Endothelial cell of umbilical vein (primary cell): ENCODE results near the gene METTL14. TPM values are rescaled to one million over a fixed set of nuclear protein-coding genes. Genes with fewer than 3 reads are reported as not detected.

Source experiments
- BruUV-seq: library from RNA; stranded (reverse); fragments of 400-500 nt; replicated peaks from 2 replicates; lab custom pipeline; 2021; lab: Mats Ljungman, UMichigan
- CTCF ChIA-PET: fragments of 300-600, 350-600 bp; sonication (Branson Sonifier 250); formaldehyde crosslinking; loops from one replicate; lab custom pipeline; 2021; ENCODE audit warnings: antibody characterized with exemption, inconsistent platforms; lab: Charles Lee
- POLR2A ChIA-PET: fragments of 300-600, 350-600 bp; sonication (Branson Sonifier 250); formaldehyde crosslinking; loops from one replicate; lab custom pipeline; 2021; ENCODE audit warnings: antibody characterized with exemption, inconsistent platforms; lab: Charles Lee
- DNase-seq: peaks from one replicate; pipeline ENCODE4 v3.0.0-alpha.2; 2011; ENCODE audit warnings: low read depth, low spot score
- FAIRE-seq: peaks from 2 replicates; lab custom pipeline; 2011; peaks lifted over from hg19 to GRCh38; lab: Jason Lieb, UNC
- H2AFZ ChIP-seq: 2 replicates; pipeline ENCODE4 v1.6.0; 2012; ENCODE audit warnings: low read depth, low read length, control low read depth, inconsistent platforms
- H3K27ac ChIP-seq: 2 replicates; pipeline ENCODE4 v1.5.1; 2011; ENCODE audit warnings: low read depth, mild to moderate bottlenecking, control low read depth, low read length, moderate library complexity; ENCODE audit not compliant: insufficient read depth
- H3K27me3 ChIP-seq, 2 experiments: 2 replicates each; pipeline versions ENCODE4 v1.6.0 to v1.6.1; 2011; ENCODE audit warnings: low read length in 2 of 2, mixed read lengths in 1 of 2; ENCODE audit not compliant: control insufficient read depth in 2 of 2, insufficient read depth in 2 of 2
- H3K36me3 ChIP-seq, 2 experiments: 2 replicates in 1 of 2; 3 replicates in 1 of 2; pipeline ENCODE4 v1.5.1; 2011; ENCODE audit warnings: low read length in 2 of 2, mild to moderate bottlenecking in 1 of 2, moderate library complexity in 1 of 2; ENCODE audit not compliant: control insufficient read depth in 2 of 2, insufficient read depth in 2 of 2; ENCODE audit errors: extremely low read depth in 1 of 2
- H3K4me1 ChIP-seq: 3 replicates; pipeline ENCODE4 v1.5.1; 2011; ENCODE audit warnings: mild to moderate bottlenecking, low read length; ENCODE audit not compliant: control insufficient read depth, insufficient read depth; ENCODE audit errors: extremely low read depth
- H3K4me2 ChIP-seq: 2 replicates; pipeline ENCODE4 v1.6.1; 2011; ENCODE audit warnings: low read length, control low read depth, mixed read lengths; ENCODE audit not compliant: insufficient read depth
- H3K4me3 ChIP-seq, 3 experiments: fragments of 200-600 bp in 1 of 3; sonication (generic), shearing (Covaris generic) in 1 of 3; replicated peaks in 1 of 3; 2 replicates each; pipeline ENCODE4 v1.5.1; 2011 to 2016; ENCODE audit warnings: control low read depth in 3 of 3, low read length in 3 of 3, mild to moderate bottlenecking in 2 of 3, inconsistent platforms in 1 of 3, low read depth in 1 of 3, moderate library complexity in 1 of 3; ENCODE audit not compliant: insufficient read depth in 1 of 3
- H3K79me2 ChIP-seq: 2 replicates; pipeline ENCODE4 v1.6.0; 2012; ENCODE audit warnings: low read length, inconsistent platforms; ENCODE audit not compliant: control insufficient read depth, insufficient read depth
- H3K9ac ChIP-seq: replicated peaks from 2 replicates; pipeline ENCODE3; 2011; ENCODE audit warnings: low read length, control low read depth; ENCODE audit not compliant: insufficient read depth; ENCODE audit errors: extremely low read depth
- H3K9me1 ChIP-seq: replicated peaks from 3 replicates; pipeline ENCODE4 v1.6.0; 2011; ENCODE audit warnings: mild to moderate bottlenecking, low read length; ENCODE audit not compliant: control insufficient read depth, insufficient read depth; ENCODE audit errors: extremely low read depth
- H3K9me3 ChIP-seq: replicated peaks from 2 replicates; pipeline ENCODE4 v1.5.1; 2012; ENCODE audit warnings: low read length, inconsistent platforms; ENCODE audit not compliant: control insufficient read depth, insufficient read depth
- H4K20me1 ChIP-seq: replicated peaks from 2 replicates; pipeline ENCODE3; 2011; ENCODE audit warnings: mild to moderate bottlenecking, low read length; ENCODE audit not compliant: control insufficient read depth, insufficient read depth; ENCODE audit errors: extremely low read depth
- CTCF ChIP-seq, 2 donors: IDR thresholded peaks; 1 replicate in 1 of 2; 2 replicates in 1 of 2; pipeline ENCODE4 v1.5.1; 2011; ENCODE audit warnings: low read length in 2 of 2, mild to moderate bottlenecking in 2 of 2, moderate library complexity in 2 of 2, control low read depth in 1 of 2, inconsistent platforms in 1 of 2, low read depth in 1 of 2; ENCODE audit not compliant: insufficient read depth in 1 of 2; ENCODE audit errors: extremely low read depth in 1 of 2
- EZH2 ChIP-seq: IDR thresholded peaks from 2 replicates; pipeline ENCODE4 v1.6.1; 2012; ENCODE audit warnings: borderline replicate concordance, low read depth, mild to moderate bottlenecking, moderate library complexity, low read length, inconsistent platforms; ENCODE audit not compliant: severe bottlenecking
- FOS ChIP-seq: IDR thresholded peaks from 2 replicates; pipeline ENCODE4 v1.6.1; 2011; ENCODE audit warnings: mild to moderate bottlenecking, low read length, moderate library complexity, borderline replicate concordance; ENCODE audit not compliant: insufficient read depth
- GATA2 ChIP-seq: IDR thresholded peaks from 2 replicates; pipeline ENCODE4 v1.7.0; 2011; ENCODE audit warnings: low read depth, mild to moderate bottlenecking, moderate library complexity, mixed read lengths, low read length; ENCODE audit not compliant: insufficient read length, insufficient read depth
- JUN ChIP-seq: IDR thresholded peaks from 2 replicates; pipeline ENCODE4 v1.6.1; 2011; ENCODE audit warnings: borderline replicate concordance, low read depth; ENCODE audit not compliant: insufficient read length, insufficient read depth
- MYC ChIP-seq: IDR thresholded peaks from one replicate; pipeline ENCODE4 v1.6.1; 2011; ENCODE audit warnings: mild to moderate bottlenecking, low read depth, low read length
- POLR2A ChIP-seq: IDR thresholded peaks from 2 replicates; pipeline ENCODE4 v1.6.1; 2012; ENCODE audit warnings: low read depth, mild to moderate bottlenecking, control low read depth, low read length
- POLR2AphosphoS5 ChIP-seq: IDR thresholded peaks from 2 replicates; pipeline ENCODE4 v1.6.1; 2012; ENCODE audit warnings: low read depth, mild to moderate bottlenecking, control low read depth, low read length, moderate library complexity; ENCODE audit not compliant: insufficient read depth
- dilution Hi-C: fragments of 300-500 bp; cut with MboI; formaldehyde crosslinking; loops from one replicate; pipeline ENCODE4 v1.15.0; 2019; ENCODE audit warnings: low sequenced_read_pairs; ENCODE audit not compliant: extremely low pct_ligation_motif_present
- intact Hi-C: fragments of 100-400 bp; cut with micrococcal nuclease; formaldehyde crosslinking; loops from one replicate; pipeline ENCODE4 v1.10.0; 2022
- polyA plus RNA-seq, 4 experiments: library from polyadenylated mRNA; depleted of rRNA in 3 of 4; stranded (reverse) in 3 of 4; unstranded in 1 of 4; fragments of >200 nt; gene quantifications; 2 replicates each; pipeline versions ENCODE4 v1.2.1 to v1.2.3, GENCODE V29; 2011 to 2012; ENCODE audit warnings: missing spikeins in 1 of 4
- total RNA-seq: library from RNA; stranded (reverse); gene quantifications from 2 replicates; pipeline ENCODE4 v1.2.3, GENCODE V29; 2021
- TF ChIP-seq, protein P1 (sequence below): IDR thresholded peaks from 2 replicates; pipeline ENCODE4 v1.6.1; 2011; ENCODE audit not compliant: insufficient read depth, insufficient read length

Gene METTL14
- total and polyA plus RNA-seq, 2 donors (not counting 3 experiments of a cell fraction or from before 2014, with no cell fraction given) = 6.5 to 38.6 TPM

DNA sequence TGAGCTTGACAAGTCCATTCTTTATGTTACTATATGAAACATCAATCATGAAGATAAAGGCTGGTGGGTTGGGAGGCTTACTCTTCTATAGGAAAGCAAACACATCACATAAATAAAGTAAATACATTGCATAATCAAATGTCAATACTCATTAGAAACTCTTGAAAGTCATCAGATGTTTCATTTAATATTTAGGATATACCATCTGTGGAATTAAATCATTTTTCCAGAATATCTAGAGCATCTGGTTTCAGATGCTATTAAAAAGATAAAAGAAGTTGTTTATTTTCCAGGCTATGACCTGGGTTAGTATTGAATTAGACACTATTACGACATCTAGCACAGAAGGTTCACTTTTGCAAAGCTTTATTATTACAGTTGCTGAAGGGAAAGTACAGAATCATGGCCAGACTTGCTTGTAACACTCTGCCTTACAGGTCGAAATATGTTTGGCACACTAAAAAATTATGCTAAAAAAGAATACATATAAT, 72.6 kb downstream of the METTL14 start:
- Histone ChIP-seq H2AFZ (no peak overlapping the region), H3K79me2 (peaks cover 12% of the 10 kb centered on the region), H3K4me1 (peaks cover 15% of the 10 kb centered on the region), H3K9ac (no peak overlapping the region), H3K4me3 (no peak overlapping the region), H3K4me2 (no peak overlapping the region), H3K27me3 (no peaks in the 10 kb centered on the region), H3K27ac (no peak overlapping the region), H3K9me1 (no peaks in the 10 kb centered on the region), H3K9me3 (no peaks in the 10 kb centered on the region), H3K36me3 (peaks cover 7 to 19% of the 10 kb centered on the region in 2 experiments), H4K20me1 (no peaks in the 10 kb centered on the region)
- dilution Hi-C loops = no loop called here
- TF ChIP-seq EZH2 (no peak), JUN (no peak), GATA2 (no peak), POLR2A (no peak), FOS (no peak), POLR2AphosphoS5 (no peak), CTCF (IDR thresholded peaks at IDR 0.05; ENCODE audit: extremely low read depth in 1 of 2, insufficient read depth in 1 of 2, low read depth in 1 of 2, low read length in 2 of 2) (no peak), MYC (no peak)
- TF ChIP-seq, protein P1, sequence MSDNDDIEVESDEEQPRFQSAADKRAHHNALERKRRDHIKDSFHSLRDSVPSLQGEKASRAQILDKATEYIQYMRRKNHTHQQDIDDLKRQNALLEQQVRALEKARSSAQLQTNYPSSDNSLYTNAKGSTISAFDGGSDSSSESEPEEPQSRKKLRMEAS = no peak
- CTCF ChIA-PET = interaction anchor here (1.2 to 1.9 kb wide), 2 partner anchors 12 to 17 kb away, joined by 3 to 6 read pairs; no protein-coding TSS in a partner anchor
- DNase-seq (no peak), FAIRE-seq (no peak)
- no TSS peak for BruUV-seq
- POLR2A ChIA-PET = no interaction called here
- intact Hi-C loops = loop anchor here (2.0 kb wide), 1 partner anchor 23 kb away; no protein-coding TSS in a partner anchor
